ENCODE measurements around the gene RHO.

The RHO gene

DNA sequence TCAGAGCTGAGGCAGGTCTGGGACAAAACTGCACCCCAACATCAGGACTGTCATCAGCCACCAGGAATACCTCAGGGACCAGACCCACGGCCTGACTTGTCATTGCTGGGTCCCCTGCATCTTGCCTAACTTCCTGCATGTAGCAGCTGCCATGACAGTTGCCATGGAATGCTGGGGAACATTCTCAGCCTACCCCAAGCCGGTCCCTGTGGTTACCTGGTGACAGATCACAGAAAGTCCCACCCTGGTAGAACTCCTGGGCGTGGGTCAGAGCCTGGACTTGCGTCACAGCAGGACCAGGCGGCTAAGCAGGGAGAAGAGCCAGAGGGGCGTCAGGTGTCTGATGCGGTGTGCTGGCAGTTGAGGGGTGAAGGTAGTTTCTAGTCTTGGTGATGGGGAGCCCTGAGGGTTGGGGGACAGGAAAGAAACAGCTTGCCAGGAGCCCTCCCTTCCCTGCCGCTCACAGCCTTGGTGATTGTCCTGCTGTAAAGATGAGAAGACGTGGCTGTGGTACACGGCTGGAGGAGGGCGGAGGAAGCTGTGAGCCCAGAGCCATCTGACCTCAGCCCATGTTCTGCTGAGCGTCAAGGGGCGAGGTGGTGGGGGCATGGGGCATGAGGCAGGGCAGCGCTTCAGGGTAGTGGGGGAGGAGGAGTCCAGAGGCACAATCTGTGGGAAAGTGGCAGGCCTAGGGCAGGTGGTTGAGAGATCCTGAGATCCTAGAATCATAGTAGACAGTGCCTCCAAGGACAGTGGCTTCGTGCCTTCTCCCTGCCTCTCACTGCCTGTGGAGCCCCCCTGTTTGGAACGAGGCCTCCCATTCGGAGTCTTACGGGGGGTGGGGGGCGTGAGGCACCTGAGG is 19.9 kb downstream of the RHO start:
- no peak for DNase-seq

DNA sequence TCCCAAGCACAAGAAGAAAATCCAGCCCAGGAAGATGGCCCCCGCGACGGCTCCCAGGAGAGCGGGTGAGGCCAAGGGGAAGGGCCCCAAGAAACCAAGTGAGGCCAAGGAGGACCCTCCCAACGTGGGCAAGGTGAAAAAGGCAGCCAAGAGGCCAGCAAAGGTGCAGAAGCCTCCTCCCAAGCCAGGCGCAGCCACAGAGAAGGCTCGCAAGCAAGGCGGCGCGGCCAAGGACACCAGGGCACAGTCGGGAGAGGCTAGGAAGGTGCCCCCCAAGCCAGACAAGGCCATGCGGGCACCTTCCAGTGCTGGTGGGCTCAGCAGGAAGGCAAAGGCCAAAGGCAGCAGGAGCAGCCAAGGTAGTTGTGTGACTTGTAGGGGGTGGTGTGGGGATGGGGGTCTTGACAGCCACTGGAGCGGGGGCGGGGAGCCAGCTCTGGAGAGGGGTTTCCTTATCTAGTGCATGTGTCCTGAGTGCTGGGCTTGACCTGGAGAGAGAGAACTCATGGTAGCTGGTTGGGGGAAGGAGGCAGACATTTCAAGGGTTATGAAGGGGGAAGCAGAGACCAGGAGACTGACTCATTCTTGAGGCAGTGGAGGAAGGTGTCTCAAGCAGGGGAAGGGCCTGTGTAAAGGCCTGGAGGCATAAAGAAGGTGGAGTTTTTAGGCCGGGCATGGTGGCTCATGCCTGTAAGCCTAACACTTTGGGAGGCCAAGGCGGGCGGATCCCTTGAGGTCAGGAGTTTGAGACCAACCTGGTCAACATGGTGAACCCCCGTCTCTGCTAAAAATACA is 20.8 kb downstream of the RHO start:
- DNase-seq = no peak

DNA sequence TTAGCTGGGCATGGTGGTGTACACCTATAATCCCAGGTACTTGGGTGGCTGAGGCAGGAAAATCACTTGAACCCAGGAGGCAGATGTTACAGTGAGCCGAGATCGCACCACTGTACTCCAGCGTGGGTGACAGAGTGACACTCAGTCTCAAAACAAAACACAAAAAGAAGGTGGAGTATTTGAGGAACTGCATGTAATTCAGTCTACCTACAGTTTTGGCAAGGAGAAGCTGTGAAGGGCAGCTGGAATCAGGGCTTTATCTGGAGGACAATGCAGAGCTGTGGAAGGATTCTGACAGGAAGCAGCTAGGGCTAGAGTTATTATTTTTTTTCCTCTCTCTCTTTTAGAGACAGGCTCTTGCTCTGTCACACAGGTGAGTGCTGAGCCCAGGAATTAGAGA is 21.4 kb downstream of the RHO start:
- no peak for DNase-seq

DNA sequence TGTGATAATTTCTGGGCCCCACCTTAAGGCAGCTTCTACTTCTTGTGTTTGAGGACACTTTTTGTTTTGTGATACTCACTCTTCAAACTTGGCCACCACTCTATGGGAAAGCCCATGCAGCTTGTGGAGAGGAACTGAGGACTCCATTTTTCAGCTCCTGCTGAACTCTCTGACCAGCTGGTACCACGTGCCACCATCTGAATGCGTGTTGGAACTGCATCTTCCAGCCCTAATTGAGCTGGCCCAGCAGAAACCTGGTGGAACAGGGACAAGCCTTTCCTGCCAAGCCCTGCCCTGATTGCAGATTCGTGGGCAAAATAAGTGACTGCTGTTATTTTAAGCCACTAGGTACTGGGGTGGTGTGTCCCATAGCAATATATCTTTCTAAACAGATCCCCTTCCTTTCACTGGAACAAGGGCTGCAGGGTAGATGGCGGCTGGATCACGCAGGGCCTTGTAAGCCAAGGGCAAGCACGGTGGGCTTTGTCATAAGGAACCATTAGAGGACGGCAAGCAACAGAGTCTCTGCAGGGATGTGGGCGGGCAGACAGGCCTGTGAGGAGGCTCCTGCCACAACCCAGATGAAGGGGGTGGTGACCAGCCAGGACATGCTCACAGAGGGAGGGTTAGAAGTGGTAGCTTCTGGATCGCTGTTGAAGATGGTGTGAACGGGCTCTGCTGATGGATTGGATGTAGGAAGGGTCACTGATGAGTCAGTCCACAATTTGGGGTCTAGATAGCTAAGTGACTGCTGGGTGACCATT is 24.0 kb downstream of the RHO start:
- no peak for DNase-seq

DNA sequence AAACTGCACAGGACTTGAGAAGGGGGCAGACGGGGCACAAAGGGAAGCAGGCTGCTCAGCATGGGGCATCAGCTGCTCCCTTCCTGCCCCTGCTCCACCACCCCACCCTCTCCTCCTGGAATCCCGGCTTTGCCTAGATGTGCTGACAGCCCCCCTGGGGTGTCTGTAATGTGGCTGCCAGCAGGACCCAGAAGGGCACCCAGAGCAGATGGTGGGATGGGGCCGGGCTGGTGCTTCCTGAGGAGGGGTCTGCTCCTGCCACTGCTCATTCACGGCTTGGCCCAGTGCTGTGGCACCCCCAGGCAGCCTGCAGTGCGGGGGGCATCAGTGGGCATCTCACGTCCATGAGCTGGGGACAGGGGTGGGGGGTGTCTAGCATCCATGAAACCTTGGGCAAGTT is 24.7 kb downstream of the RHO start:
- DNase-seq = no peak

DNA sequence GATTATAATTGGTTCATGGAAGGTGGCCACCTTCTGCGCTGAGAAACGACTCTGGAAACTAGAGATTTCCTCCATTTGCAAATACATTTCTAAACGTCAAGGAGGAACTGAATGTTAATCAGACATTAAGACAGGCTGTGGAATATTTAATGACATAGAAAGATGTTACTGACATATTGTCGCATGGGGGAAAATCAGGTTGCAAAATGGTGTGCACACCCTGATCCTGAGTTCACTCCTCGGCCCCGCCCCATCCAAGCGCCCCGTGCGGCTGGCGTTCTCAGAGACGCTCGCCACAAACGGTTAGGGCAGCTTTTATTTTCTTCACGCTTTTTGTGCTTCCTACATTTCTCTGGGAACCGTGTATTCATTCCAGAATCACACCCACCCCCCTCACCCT is 25.3 kb downstream of the RHO start:
- no peak for DNase-seq

DNA sequence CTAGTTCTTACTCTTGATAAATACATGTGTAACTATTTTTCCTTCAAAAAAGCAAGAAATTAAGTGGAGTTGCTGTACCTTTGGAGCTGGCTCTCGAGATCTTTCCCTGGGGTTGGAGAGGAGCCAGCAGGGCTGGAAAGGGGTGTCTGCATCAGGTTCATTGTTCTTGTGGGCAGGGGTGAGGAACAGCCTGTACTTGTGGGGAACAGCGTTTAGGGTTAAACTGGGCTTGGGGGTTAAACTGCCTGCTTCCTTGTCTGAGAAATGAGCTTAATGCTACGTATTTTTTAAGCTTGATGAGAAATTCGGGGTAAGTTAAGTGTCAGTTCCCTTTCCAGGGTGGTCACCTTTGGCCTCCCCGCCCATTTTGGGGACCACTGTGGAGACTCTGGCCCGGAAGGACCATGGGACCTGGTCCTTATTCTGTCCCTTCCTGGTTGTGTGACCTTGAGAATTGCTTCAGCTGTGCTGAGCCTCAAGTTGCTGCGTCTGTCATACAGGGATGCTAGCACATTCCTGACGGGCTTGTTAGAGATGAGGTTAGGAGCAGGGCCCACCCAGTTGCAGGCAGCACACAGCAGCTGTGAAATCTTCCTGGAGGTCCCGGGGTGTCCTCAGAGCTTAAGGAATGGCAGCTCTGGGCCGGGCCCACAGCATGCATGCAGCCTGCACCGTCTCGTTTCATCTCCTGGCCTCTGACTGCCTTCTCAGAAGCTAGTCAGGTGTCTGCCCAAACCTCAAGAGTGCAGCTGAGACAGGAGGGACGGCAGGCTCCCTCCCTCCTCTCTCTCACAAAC is 26.1 kb downstream of the RHO start:
- DNase-seq = no peak

DNA sequence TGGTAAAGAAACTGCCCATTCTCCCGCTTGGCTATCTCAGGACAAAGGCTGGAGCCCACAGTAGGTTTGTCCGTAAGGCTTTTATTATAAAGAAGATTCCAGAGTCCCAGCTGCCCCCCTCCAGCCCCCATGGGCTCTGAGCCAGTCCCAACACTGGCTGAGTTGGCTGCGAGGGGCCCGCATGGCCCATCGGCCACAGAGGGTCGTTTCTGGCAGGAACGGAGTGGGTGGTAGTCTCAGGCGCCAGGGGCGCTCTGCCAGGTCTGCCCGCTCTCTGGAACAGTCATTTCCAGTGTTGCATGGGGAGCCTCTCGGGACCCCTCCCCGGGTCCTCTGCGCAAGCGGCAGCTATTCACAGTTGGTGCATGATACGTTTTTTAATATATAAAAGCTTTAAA is 26.7 kb downstream of the RHO start:
- DNase-seq = no peak

DNA sequence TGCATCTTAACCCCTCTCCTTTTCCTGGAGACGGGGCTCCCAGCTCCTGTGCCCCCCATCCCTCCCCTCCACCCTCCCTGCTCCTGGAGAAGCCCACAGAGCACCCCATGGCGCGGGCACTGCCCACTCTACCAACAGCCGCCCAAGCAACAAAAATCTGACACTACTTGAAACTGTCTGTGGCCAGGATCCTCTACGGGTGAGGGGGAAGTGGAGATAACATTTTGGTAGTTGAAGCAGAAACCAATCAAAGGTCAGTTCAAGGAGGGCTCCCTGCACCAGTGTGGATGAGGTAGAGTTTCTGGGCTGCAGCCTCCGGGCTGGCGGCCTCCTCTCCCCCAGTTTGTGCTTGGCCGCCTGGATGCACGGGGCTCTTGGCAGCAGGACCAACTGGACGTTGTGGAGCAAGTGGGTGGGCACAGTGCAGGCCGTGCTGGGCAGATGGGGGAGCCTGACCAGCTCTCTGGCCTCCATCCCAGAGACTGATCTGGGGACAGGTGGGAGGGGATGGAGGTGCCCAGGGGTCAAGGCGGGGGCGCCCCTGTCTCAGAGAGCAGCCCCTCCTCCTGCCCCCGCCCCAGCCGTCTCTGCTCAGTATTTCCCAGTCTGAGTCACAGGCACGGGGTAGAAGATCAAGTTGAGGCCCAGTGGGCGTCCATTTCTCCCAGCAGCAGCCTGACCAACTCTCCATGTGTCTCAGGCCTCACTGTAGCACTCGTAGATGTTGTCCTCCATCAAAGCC is 27.3 kb downstream of the RHO start:
- DNase-seq = no peak

DNA sequence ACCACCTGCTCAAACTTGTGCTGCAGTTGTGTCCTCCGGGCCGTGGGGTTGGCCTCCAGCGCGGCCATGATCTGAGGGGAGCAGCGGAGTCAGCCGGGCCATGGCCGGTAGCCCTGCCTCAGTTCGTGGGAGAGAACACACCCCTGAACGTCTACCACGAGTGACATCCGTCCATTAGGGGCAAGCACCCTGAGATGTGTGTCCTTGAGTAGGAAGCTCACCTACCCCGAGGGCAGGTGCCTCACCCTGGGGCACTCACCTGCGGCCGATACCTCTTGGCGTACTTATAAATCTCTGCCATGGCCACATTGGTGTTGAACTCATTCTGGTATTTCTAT is 27.9 kb downstream of the RHO start:
- no peak for DNase-seq

DNA sequence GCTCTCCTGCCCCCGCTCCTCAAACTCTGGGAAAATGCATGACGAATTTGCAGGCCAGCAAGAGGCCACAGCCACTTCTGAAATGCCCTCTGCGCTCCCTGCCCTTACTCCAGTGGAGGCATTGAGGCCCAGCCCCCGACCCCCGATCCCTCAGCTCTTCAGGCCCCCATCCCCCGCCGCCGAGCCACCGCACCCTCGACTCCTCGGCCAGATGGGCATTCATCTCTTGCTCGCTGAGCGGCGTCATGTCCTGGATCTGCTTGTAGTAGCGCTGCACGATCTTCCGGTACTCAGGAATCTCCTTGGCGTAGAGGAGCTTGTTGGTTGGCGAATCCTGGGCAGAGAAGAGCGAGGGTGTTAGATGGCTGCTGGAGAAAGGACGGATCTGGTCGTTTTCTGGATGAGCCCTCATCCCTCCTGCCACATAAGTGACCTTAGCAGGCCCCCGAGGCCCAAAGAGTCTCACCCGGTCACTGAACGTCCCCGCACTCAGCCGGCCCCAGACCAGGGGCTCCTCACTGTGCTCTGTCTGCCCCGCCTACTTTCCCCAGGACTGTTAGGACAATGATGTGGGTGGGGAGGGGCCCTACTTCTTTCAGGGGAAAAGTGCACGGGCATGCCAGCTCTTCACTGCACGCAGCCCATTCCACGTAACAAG is 28.6 kb downstream of the RHO start:
- no peak for DNase-seq

DNA sequence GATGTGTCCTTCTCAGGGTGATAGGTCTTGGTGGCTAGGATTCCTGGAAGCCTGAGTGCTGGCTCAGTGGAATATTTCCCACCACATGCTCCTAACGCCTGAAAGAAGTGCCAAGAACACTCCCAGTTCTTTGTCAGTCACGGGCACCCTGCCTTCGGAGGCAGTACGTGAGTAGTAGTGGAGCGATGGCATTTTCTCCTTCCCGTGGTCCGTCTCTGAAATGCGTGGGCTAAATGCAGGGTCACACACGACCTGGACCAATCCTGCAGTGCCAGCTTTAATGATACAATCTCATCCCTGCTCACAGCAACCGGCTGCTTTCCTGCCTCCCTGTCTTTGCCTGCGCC is 29.1 kb downstream of the RHO start:
- DNase-seq = no peak

DNA sequence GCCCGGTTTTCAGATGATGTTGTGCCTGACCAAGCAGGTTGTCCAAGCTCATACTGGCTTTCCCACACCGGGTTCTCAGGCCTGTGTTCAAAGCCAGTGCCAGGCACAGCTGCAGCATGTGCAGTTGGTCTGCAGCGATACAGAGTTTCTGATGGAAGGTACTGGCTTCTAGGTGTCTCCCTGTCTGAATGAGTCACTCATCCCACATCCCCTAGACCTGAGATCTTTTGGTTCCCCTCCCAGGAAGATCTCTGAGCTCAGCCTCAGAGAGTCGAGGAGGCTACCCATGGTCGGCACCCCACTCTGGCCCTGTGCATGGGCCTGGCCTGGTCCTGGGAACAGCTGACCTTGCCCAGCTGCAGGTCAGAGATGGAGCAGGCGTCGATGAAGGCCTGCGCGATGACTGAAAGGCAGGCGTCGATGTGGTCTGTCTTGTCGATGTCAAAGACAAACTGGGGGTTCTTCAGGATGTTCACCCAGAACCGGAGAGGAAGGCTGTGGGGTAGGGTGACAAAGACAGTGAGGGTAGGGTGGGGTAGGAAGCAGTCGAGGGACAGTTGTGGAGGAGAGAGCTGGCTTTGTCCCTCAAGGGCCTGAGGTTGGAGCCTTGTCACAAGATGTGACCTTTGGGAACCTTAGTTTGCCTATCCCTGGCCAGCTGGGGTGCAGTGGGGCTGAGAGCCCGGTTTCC is 29.8 kb downstream of the RHO start:
- DNase-seq = no peak

DNA sequence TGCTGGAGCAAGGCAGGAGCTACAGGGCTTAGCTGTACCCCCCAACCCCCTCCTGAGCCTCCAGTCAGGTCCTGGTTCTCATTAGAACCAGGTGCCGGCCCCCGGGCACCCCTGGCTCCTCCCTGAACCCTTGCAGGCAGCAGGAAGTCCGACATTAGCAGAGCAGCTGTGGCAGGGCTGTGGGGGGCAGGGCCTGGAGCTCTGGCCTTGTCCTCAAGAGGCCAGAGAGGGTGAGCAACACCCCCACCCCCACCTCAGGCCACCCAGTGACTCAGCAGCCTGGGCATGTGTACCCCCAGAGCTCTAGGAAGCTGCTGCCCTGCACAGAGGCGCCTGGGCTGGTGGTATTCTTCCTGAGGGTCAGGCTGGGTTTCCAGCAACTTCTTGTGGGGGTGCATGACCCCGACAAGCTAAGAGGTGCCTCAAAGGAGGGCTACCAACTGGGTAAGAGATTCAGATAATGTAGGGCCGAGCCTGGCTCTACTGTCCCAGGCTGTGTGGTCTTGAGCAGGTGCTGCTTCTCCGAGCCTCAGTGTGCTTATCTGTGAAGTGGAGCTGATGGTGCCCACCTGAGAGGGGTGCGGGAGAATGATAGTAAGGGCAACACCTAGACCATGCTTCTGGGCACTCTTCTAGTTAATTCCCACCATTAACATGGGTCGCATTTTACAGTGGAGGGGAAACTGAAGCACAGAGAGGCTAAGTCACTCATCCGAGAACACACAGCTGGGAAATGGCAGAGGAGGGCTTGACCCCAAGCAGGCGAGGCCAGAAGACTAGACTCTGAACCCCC is 30.5 kb downstream of the RHO start:
- no peak for DNase-seq

DNA sequence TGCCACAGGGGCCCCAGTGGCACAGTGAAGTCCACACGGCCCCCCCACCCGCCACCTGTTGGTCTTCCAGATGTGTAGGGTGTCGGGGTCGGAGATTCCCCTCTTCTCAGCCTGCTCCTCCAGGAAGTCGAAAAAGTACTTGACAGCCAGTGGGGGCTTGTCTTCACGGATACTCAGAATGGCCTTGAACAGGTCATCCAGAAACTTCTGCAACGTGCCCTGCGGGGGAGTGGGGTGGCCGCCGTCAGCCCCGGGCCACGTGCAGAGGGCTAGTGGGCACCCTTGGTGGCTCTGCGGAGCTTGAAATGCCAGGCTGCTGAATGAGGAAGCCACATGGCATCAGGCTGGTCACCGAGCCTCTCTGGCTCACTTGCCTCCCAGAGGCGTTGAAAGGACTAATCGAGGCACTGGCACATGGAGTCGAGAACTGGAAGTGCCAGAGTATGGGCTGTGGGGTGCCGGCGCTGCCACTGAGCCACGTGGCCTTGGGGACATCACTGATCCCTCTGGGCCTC is 31.2 kb downstream of the RHO start:
- DNase-seq = no peak

DNA sequence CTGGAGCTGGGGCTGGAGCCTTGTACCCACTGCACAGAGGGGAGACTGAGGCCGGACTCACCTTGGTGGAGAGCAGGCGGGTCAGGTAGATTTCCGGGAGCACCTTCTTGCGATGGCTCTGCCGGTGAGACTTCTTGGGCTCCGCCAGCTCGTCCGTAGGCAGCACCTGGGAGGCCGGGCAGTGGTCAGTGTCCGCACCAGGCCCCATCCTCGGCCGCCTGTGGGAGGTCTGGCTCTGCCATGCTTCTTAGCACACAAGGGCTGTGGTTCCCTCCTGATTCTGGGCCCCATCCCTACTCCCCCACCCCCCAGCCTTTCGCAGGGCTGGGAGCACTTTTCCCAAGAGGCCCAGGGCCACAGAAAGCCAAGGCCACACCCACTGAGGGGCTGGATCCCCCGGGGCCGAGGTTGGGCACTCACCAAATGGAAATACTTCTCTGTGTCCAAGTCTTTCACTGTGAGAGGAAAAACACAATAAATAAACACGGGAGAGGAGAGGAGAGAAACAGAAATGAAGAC is 31.9 kb downstream of the RHO start:
- DNase-seq = no peak

DNA sequence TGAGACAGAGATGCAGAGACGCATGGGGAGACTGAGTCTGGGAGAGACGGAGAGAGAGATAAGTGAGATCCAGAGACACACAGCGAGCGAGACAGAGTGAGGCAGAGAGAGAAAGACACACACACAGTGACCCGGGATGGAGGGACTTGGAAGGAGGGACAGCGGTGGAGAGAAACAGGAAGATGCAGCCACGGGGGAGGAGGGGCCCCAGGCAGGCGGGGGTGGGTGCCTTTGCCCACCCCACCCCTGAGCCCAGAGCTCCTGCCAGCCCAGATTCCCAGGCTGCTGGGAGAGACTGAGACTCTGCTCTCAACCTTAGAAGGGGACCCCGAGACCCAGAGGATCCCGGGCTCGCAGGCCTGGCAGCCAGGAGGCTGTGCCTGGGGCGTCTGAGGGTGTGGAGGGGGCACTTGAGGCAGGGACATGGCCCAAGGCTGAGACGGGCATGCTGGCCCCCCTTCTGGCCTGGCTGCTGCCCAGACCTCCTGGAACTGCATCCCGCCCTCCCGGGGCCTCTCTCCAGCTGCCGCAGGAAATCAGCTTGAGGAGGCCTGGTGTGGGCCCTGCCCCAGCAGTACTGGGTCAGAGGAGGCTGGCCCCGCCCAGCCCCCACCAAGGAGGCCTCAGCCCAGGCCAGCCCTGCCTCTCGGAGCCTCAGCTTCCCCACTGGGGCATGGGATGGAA is 32.6 kb downstream of the RHO start:
- no peak for DNase-seq

DNA sequence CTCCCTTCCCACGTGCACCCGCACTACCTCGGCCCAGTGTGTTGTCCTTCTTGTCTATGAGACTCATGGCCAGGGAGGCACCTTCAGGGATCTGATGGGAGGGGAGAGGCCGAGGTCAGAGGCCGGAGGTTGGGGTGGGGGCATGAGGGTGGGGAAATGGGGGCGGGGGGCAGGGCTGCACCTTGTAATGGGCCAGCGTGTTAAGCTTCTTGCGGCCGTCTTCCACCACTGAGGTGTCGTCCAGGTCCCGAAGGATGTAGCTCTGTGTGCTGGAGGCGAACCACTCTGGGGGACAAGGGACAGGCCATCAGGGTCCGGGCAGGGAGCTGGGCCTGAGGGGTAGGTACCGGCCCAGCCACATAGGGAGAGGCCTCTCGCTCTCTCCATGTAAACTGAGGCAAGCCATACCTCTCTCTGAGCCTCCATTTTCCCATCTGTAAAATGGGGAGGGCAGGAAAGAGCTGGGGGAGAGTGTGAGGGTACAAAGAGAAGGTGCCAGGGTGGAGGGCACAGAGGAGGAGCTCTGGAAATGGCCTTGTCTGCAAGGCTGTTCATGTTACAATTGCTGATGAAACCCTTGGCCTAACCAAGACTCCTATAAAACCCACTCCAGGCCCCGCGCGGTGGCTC is 33.3 kb downstream of the RHO start:
- DNase-seq = no peak

DNA sequence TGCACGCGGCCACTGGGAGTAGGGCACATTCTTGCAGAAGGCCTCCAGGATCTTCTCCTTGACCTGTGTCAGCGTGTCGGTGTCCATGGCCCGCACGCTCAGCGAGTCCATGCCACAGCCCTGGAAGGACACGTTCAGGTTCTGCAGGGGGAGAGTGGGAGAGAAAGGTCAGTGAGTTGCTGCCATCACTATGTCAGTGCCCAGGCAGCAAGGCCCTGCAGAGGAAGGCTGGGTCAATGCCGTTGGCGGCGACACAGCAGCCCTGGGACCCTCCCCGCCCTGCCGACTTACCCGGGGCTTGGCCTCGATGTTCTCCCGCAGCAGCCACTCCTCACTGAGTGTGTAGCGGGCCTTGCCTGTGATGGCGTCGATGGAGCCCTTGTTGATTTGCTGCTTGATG is 34.4 kb downstream of the RHO start:
- no peak for DNase-seq
